ENCODE data around the gene APCDD1.

The APCDD1 gene

DNA sequence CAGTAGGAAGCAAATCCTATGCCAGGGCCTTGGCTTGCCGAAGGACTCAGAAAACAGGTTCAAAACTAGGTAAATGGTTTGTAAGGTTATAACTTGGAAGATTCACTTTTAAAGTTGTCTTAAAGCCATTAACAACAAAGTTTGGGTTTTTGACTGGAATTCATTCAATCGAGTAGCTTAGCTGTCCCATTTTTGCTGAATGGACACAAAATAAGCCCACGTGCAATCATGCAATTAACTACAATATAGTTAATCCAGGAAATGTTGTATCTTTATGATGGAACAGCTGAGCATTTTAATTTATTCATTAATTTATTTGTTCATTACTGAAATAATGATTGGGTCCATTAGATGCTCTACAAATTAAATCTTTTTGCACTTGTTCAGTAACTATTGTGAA is 18.3 kb upstream of the APCDD1 start:
- Histone ChIP-seq H3K27ac (ENCODE audit: low read depth, low read length) (no peak overlapping the region), H3K9me3 (ENCODE audit: control insufficient read depth, insufficient read depth, low read length) (no peaks in the 10 kb centered on the region), H3K9ac (ENCODE audit: low read depth, low read length) (no peak overlapping the region), H3K4me3 (ENCODE audit: low read depth, low read length) (no peak overlapping the region), H3K4me1 (ENCODE audit: control insufficient read depth, insufficient read depth, low read length) (no peaks in the 10 kb centered on the region), H3K36me3 (ENCODE audit: control insufficient read depth, insufficient read depth, low read length) (no peaks in the 10 kb centered on the region), H3K27me3 (ENCODE audit: control insufficient read depth, insufficient read depth, low read length) (no peaks in the 10 kb centered on the region)

DNA sequence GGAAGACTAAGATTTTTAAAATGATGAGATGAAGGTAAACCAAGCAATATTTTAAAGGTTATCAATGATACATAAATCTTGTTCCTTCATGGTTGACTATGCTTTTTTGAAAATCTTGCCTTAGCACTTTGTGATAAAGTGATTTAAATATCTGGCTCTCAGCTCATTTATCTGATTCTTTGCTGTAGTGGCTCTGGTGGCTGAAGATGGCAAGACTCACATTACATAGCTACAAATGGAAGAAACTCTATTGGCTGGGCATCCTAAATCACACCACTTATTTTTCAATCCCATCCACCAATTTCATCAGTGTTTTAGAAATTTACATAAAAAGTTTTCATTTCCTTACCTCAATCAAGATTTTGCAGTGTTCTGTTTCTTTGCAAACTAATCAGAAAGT is 16.6 kb upstream of the APCDD1 start:
- no peaks in the 10 kb centered on the region for H3K27me3 ChIP-seq (ENCODE audit: control insufficient read depth, insufficient read depth, low read length)
- H3K27ac ChIP-seq (ENCODE audit: low read depth, low read length): no peak overlapping the region

DNA sequence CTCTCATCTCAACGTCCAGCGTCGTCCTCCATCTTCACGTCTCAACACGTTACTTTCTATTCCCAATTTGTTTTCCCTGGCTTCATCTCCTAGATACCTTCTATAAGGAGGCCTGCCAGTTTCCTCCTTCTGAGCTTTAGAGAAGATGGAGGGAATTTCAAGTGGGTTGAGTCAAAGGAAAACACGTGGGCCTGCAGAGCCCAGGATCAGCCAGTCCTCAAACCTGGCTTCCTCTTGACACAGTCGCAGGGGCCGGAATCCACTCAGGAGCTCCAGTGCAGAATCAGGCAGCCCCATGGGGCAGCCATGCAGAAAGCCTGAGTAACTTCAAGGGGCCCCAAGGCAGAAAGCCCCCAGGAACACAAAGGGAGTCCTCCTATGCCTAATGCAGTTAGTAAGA is 14.5 kb upstream of the APCDD1 start:
- no peaks in the 10 kb centered on the region for H3K27me3 ChIP-seq (ENCODE audit: control insufficient read depth, insufficient read depth, low read length)
- no peaks in the 10 kb centered on the region for H3K36me3 ChIP-seq (ENCODE audit: control insufficient read depth, insufficient read depth, low read length)
- no peaks in the 10 kb centered on the region for H3K9me3 ChIP-seq (ENCODE audit: control insufficient read depth, insufficient read depth, low read length)
- H3K4me3 ChIP-seq (ENCODE audit: low read depth, low read length): no peak overlapping the region
- H3K27ac ChIP-seq (ENCODE audit: low read depth, low read length): no peak overlapping the region
- no peak overlapping the region for H3K9ac ChIP-seq (ENCODE audit: low read depth, low read length)
- H3K4me1 ChIP-seq (ENCODE audit: control insufficient read depth, insufficient read depth, low read length): 0 out of 2 replicates have a peak, but pooled peaks cover 4% of the 10 kb centered on the region

More for the DNA sequence above, 16.6 kb upstream of the APCDD1 start:
- Histone ChIP-seq H3K4me3 (ENCODE audit: low read depth, low read length) (no peak overlapping the region), H3K9ac (ENCODE audit: low read depth, low read length) (no peak overlapping the region), H3K4me1 (ENCODE audit: control insufficient read depth, insufficient read depth, low read length) (no peaks in the 10 kb centered on the region), H3K36me3 (ENCODE audit: control insufficient read depth, insufficient read depth, low read length) (no peaks in the 10 kb centered on the region), H3K9me3 (ENCODE audit: control insufficient read depth, insufficient read depth, low read length) (no peaks in the 10 kb centered on the region)

- Histone ChIP-seq H3K36me3 (ENCODE audit: control insufficient read depth, insufficient read depth, low read length) (no peaks in the 10 kb centered on the region), H3K9ac (ENCODE audit: low read depth, low read length) (no peak overlapping the region), H3K27ac (ENCODE audit: low read depth, low read length) (no peak overlapping the region), H3K4me1 (ENCODE audit: control insufficient read depth, insufficient read depth, low read length) (0 out of 2 replicates have a peak, but pooled peaks cover 4% of the 10 kb centered on the region), H3K9me3 (ENCODE audit: control insufficient read depth, insufficient read depth, low read length) (no peaks in the 10 kb centered on the region), H3K4me3 (ENCODE audit: low read depth, low read length) (no peak overlapping the region), H3K27me3 (ENCODE audit: control insufficient read depth, insufficient read depth, low read length) (no peaks in the 10 kb centered on the region)
Measured at GRCh38 chr18:10440884-10441283, 13.6 kb upstream of the APCDD1 start.

GRCh38 chr18:10441472-10441871 is 13.0 kb upstream of the APCDD1 start:
- Histone ChIP-seq H3K27me3 (ENCODE audit: control insufficient read depth, insufficient read depth, low read length) (no peaks in the 10 kb centered on the region), H3K4me1 (ENCODE audit: control insufficient read depth, insufficient read depth, low read length) (0 out of 2 replicates have a peak, but pooled peaks cover 4% of the 10 kb centered on the region), H3K27ac (ENCODE audit: low read depth, low read length) (no peak overlapping the region)

DNA sequence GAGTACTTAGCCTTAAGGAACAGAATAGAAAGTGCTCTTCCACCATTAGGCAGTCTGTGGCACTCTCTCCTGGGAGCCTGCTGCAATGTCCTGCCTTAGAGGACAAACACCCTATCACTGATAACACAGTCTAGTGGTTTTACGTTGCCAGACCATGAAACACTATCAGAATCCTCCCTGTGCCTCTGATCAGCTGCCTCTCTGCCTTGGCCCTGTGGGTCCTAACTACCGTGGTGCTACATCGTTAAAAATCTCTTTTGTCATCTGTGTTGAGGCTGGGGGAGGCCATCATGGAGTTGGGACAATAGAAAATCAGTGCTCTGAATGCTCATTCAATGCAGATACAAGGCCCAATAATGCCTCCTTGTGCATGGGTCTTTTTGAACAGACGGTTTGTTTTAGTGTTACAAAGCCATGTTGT is 11.9 kb upstream of the APCDD1 start:
- Histone ChIP-seq H3K27ac (ENCODE audit: low read depth, low read length) (no peak overlapping the region), H3K36me3 (ENCODE audit: control insufficient read depth, insufficient read depth, low read length) (no peaks in the 10 kb centered on the region), H3K4me1 (ENCODE audit: control insufficient read depth, insufficient read depth, low read length) (0 out of 2 replicates have a peak, but pooled peaks cover 4% of the 10 kb centered on the region), H3K4me3 (ENCODE audit: low read depth, low read length) (no peak overlapping the region), H3K9me3 (ENCODE audit: control insufficient read depth, insufficient read depth, low read length) (no peaks in the 10 kb centered on the region), H3K9ac (ENCODE audit: low read depth, low read length) (no peak overlapping the region), H3K27me3 (ENCODE audit: control insufficient read depth, insufficient read depth, low read length) (no peaks in the 10 kb centered on the region)

More at GRCh38 chr18:10441472-10441871, 13.0 kb upstream of the APCDD1 start:
- H3K36me3 ChIP-seq (ENCODE audit: control insufficient read depth, insufficient read depth, low read length): no peaks in the 10 kb centered on the region
- H3K9ac ChIP-seq (ENCODE audit: low read depth, low read length): no peak overlapping the region
- no peaks in the 10 kb centered on the region for H3K9me3 ChIP-seq (ENCODE audit: control insufficient read depth, insufficient read depth, low read length)
- no peak overlapping the region for H3K4me3 ChIP-seq (ENCODE audit: low read depth, low read length)

- Histone ChIP-seq H3K27ac (ENCODE audit: low read depth, low read length) (no peak overlapping the region), H3K4me3 (ENCODE audit: low read depth, low read length) (no peak overlapping the region), H3K27me3 (ENCODE audit: control insufficient read depth, insufficient read depth, low read length) (no peaks in the 10 kb centered on the region), H3K9ac (ENCODE audit: low read depth, low read length) (no peak overlapping the region), H3K36me3 (ENCODE audit: control insufficient read depth, insufficient read depth, low read length) (no peaks in the 10 kb centered on the region), H3K4me1 (ENCODE audit: control insufficient read depth, insufficient read depth, low read length) (0 out of 2 replicates have a peak, but pooled peaks cover 4% of the 10 kb centered on the region), H3K9me3 (ENCODE audit: control insufficient read depth, insufficient read depth, low read length) (no peaks in the 10 kb centered on the region)
Measured at GRCh38 chr18:10443001-10443400, 11.4 kb upstream of the APCDD1 start.

DNA sequence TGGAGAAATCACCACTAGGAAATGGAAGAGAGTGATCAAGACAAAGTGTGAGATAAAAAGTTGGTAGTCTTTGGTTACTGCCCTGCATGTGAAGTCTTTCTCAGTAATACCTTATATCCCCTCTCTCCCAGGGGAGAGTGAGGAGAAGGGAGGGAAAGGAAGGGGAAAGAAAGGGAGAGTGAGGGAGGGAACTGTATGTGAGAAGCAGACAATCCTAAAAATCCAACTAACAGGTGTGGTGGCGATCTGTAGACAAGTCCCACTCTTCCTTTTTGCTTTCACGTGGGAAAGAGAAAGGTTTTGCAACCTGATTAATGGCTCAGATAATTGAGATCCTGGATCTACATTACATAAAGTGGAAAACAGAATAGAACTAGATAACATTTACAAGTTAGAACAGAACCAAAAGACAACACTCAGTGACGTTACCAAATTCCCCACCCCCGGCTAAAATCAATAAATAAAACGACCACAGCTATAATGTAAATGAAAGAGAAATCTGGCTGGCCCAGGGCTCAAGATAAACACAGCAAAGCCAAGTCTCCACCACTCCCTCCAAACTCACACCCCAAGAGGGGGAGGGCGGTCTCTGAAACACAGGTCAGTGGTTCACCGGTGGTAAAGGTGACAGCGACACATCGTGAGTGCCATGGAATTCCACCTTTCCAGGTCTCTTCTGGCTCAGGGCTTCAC is 10.0 kb upstream of the APCDD1 start:
- H3K9ac ChIP-seq (ENCODE audit: low read depth, low read length): no peak overlapping the region
- H3K4me1 ChIP-seq (ENCODE audit: control insufficient read depth, insufficient read depth, low read length): 0 out of 2 replicates have a peak, but pooled peaks cover 4% of the 10 kb centered on the region
- no peaks in the 10 kb centered on the region for H3K27me3 ChIP-seq (ENCODE audit: control insufficient read depth, insufficient read depth, low read length)
- H3K9me3 ChIP-seq (ENCODE audit: control insufficient read depth, insufficient read depth, low read length): no peaks in the 10 kb centered on the region
- no peaks in the 10 kb centered on the region for H3K36me3 ChIP-seq (ENCODE audit: control insufficient read depth, insufficient read depth, low read length)
- H3K27ac ChIP-seq (ENCODE audit: low read depth, low read length): no peak overlapping the region
- H3K4me3 ChIP-seq (ENCODE audit: low read depth, low read length): no peak overlapping the region

GRCh38 chr18:10449396-10449795 is 5.0 kb upstream of the APCDD1 start:
- Histone ChIP-seq H3K9ac (ENCODE audit: low read depth, low read length) (no peak overlapping the region), H3K4me1 (ENCODE audit: control insufficient read depth, insufficient read depth, low read length) (0 out of 2 replicates have a peak, but pooled peaks cover 5% of the 10 kb centered on the region), H3K36me3 (ENCODE audit: control insufficient read depth, insufficient read depth, low read length) (no peaks in the 10 kb centered on the region), H3K27me3 (ENCODE audit: control insufficient read depth, insufficient read depth, low read length) (peaks cover 25% of the 10 kb centered on the region), H3K4me3 (ENCODE audit: low read depth, low read length) (no peak overlapping the region), H3K9me3 (ENCODE audit: control insufficient read depth, insufficient read depth, low read length) (no peaks in the 10 kb centered on the region), H3K27ac (ENCODE audit: low read depth, low read length) (no peak overlapping the region)

- Histone ChIP-seq H3K9me3 (ENCODE audit: control insufficient read depth, insufficient read depth, low read length) (no peaks in the 10 kb centered on the region), H3K4me1 (ENCODE audit: control insufficient read depth, insufficient read depth, low read length) (0 out of 2 replicates have a peak, but pooled peaks cover 6% of the 10 kb centered on the region), H3K27ac (ENCODE audit: low read depth, low read length) (no peak overlapping the region), H3K36me3 (ENCODE audit: control insufficient read depth, insufficient read depth, low read length) (no peaks in the 10 kb centered on the region), H3K4me3 (ENCODE audit: low read depth, low read length) (no peak overlapping the region), H3K9ac (ENCODE audit: low read depth, low read length) (no peak overlapping the region), H3K27me3 (ENCODE audit: control insufficient read depth, insufficient read depth, low read length) (peaks cover 38% of the 10 kb centered on the region)
Measured at GRCh38 chr18:10450986-10451385, 3.4 kb upstream of the APCDD1 start.

- Histone ChIP-seq H3K27ac (ENCODE audit: low read depth, low read length) (peak overlapping the region; percentile 16), H3K9ac (ENCODE audit: low read depth, low read length) (no peak overlapping the region), H3K9me3 (ENCODE audit: control insufficient read depth, insufficient read depth, low read length) (no peaks in the 10 kb centered on the region), H3K4me1 (ENCODE audit: control insufficient read depth, insufficient read depth, low read length) (0 out of 2 replicates have a peak, but pooled peaks cover 6% of the 10 kb centered on the region), H3K27me3 (ENCODE audit: control insufficient read depth, insufficient read depth, low read length) (peaks cover 59% of the 10 kb centered on the region), H3K4me3 (ENCODE audit: low read depth, low read length) (peak overlapping the region; percentile 74), H3K36me3 (ENCODE audit: control insufficient read depth, insufficient read depth, low read length) (no peaks in the 10 kb centered on the region)
Measured at GRCh38 chr18:10453261-10453805, 1.1 kb upstream of the APCDD1 start.
